Germinal center (tissue), 1 donor: ENCODE measurements around the gene SASS6.

ENCODE experiments used
- DNase-seq: peaks from one replicate; pipeline ENCODE4 v3.0.0; 2012; ENCODE audit warnings: mixed read lengths, low spot score

Gene SASS6

DNA sequence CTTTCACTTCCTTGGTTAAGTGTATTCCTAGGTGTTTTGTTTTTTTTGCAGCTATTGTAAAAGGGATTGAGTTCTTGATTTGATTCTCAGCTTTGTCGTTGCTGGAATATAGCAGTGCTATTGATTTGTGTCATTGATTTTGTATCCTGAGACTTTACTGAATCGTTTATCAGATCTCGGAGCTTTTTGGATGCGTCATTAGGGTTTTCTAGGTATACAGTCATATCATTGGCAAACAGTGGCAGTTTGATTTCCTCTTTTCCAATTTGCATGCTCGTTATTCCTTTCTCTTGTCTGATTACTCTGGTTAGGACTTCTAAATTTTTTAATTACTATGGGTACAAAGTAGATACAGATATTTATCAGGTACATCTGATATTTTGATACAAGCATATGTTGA is 87.5 kb downstream of the SASS6 start:
- DNase-seq, result no peak

DNA sequence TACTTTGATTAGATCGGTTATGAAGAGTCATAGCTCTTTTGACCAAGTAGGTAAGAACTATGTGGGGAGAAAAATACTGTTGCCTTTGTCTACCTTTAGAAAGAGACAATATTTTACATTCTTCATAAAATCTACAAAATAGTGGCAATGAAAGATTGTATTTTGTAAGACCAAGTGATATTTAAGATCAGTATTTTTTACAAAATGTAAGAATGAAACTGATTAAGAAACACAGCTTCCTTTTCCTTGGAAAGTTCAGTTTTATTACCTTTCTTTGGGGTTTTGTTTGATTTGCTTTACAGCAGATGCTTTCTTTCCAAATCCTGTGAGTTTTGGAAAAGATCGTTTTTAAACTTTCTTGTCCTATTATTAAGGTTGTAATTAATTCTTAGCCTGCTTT is 93.1 kb downstream of the SASS6 start:
- DNase-seq, result no peak

DNA sequence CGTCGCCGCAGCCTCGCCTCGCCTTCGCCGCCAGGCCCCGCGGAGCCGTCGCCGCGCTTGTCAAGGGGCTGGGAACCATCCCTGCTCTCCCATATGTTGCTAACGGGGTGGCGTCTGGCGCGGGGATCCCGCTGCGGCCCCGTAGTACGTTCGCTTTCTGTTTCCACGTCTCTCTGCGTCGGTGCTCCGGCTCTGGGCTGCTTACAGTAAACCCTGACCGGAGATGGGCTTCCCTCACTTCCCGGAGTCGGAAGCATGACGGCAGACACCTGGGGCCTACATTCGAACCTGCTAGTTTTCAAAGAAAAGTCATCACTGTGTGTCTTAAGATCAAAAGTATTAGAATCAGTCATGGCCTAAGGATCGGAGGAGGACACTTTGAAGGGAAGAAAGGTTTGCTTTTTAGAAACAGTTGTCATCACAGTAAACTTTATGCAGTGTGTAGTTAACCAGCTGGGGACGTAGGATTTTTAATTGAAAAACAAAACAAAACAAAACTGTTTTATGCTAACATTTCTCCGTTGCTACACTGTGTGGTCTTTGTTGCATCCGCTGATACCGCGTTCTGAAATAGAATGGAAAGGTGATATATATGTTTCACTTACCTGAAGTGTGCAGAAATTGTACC is 94.0 kb downstream of the SASS6 start:
- peak; percentile 61 for DNase-seq

DNA sequence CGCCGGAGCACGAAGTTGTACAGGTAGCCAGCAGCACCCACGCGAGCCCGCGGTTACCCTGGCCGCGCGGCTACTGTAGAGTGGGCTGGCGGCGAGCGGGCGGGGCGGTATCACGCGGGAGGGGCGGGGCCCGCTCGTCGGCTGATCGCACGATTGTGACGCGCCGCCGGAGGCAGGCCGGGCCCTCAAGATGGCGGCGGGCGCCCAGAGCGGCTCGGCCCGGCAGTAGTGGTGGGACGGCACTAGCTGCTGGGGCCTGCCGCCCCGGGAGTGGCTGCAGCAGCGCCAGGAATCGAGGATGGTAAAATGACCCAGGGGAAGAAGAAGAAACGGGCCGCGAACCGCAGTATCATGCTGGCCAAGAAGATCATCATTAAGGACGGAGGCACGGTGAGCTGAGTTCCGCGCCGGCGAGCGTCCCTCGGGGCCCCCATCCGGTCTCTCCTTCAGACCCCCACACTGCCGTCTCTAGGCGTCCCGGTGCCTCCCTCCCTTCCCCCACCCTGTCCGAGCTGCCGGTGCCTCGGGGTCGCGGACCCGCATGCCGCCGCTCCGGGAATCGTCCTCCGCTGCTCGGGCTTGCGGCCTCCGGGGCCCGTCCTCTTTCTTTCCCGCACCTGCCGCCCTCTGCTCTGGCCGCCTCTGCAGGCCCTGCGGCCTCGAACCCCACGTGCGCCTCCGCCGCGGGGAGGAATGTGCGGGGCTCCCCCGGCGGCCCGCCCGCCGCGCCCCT is 94.6 kb downstream of the SASS6 start:
- DNase-seq, result peak; percentile 93

DNA sequence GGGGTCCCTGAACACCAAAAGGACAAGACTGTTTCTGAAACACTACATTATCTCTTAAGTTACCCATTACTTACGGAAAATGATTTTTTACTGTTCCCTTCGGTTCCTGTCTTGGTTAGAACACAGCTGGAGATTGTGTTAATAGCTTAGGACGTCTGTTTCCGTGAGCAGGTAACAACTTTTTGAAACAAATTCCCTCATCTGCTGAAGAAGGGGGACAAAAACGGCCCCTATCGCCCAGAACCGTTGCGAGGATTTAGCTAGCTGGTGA is 95.1 kb downstream of the SASS6 start:
- DNase-seq, result no peak

DNA sequence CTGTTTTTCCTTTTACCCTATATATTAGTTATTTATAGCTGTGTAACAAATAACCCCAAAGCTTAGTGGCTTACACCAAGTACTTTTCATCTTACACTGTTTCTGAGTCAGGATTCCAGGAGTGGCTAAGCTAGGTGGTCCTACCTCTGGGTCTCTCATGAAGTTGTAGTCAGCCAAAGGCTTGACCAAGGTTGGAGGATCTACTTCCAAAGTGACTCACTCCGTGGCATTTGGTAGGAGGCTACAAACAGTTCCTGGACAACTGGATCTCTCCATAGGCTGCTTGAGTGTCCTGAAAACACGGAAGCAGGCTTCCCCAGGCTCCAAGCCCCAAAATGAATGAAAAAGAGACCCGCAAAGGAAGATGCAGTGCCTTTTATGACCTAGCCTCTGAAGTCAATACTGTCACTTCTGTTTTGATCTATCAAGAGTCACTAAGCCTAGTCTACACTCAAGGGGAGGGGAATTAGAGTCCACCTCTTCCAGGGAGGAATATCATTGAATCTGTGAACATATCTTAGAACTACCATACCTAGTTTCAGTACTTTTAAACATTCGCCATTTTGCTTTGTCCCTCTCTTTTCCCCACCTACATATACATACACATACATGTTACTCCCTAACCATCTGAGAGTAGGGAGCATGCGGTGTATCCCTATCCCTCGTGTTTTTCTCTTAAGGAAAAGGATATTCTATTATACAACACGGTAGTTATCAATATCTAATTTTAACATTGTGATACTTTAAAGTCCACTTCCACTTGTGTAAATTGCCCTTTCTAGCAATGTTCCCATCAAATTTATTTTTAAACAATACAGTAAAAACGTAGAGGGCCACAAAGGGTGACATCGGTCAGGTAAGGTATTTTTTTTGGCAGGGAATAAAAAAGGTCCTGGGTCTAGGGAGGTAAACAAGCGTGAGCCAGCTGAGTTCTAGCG is 95.7 kb downstream of the SASS6 start:
- DNase-seq, result no peak

DNA sequence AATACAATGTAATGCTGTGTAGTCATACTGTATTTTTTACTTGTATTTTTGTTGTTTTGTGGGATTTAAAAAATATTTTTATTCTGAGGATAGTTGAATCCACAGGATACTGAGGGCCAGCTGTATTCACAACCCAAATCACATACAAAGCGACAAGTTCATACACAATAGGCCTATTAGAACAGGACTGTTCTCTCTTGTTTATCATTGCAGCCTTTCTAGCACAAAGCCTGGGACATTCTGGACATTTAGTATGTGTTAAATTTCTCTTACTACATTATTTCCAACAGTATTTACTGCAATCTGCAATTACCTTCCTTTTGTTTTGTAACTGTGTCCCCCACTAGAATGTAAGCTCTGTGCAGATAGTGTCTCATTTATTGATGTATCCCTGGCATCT is 97.5 kb downstream of the SASS6 start:
- DNase-seq, result no peak

DNA sequence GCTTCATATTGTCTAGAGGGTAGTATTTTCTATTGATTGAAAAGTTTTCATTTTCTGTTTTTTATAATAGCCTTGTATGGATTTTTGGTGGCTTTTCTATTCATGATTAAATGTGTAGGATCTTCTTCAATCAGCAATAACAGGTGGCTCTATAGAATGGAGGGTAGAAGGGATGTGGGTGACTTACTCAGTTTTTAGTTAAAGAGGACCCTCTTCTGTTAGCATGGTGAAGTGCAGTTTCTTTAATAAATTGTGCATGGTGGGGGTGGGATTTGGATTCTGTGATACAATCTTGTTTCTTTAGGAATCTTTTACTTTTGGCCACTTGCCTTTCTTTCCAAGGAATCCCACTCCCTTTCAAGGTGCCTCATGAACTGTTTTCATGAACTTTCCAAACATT is 98.3 kb downstream of the SASS6 start:
- peak; percentile 27 for DNase-seq
